Stimulated activated CD4-positive, alpha-beta T cell treated with anti-CD3 and anti-CD28 coated beads, Interleukin-2, amount 100 ng/mL, for 4 hours (primary cell): Measurements from ENCODE around the gene DGCR2.
"Not testable (repeated sequence)": the region's sequence is repeated elsewhere in the genome, so short reads cannot be mapped to it uniquely, and the experiment has no call there.

Experiments
- DNase-seq: peaks from one replicate; pipeline ENCODE4 v3.0.0-alpha.2; 2020; ENCODE audit warnings: low read depth

DGCR2 gene

DNA sequence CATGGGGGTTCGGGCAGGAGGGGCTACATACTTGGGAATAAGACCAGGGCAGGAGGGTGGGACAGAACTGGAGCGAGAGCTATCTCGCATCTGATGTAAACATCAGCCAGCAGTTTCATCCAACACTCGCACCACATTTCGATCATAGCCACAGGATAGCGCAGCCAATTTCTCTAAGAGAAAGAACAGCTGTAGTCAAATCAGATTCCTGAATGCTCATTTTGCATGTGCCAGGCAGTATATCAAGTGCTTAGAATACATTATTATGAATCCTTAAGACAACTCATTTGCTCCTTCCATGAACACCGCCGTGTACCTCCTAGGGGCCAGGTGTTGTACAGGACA, 14.5 kb downstream of the DGCR2 start:
- no peak for DNase-seq

DNA sequence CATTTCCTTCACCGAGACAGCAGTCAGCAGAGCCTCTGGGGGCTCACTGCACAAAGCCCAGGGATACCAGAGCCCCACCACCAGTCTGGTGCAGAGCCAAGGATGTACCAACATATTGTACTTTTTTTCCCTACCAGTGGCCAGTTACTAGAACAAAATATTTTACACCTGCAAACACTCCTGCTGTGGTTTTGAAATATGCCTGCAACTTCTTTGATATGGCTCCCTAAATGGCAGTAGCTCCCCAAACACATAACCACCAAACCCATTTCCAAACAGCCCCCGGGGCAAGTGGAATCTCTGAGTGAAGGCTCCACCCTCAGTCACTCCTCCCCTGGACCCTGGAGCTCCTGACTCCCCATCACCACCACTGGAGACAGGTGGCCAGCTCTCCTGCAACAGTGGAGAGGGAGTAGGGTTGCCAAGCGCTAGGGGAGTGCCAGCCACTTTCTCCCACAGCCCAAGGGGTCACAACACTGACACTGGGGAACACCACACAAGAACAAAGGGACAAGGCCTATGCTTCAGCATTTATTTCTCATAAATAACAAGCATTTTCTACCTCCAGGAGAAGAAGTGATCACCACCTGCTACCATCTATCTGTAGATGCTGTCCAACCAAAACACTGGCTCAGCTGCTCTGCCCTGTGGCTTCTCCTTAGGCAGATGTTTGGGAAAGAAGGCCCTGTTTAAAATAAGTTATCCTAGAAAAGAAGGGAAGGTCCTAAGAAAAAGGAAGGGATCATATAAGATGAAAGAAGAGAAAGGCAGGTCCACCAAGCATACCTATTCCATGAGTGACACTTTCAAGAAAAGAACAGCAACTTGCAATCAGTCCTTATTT, 15.1 kb downstream of the DGCR2 start:
- no peak for DNase-seq

- no peak for DNase-seq
Measured at GRCh38 chr22:19105867-19106802, 16.1 kb downstream of the DGCR2 start.

- DNase-seq: no peak
Measured at GRCh38 chr22:19105456-19105855, 16.8 kb downstream of the DGCR2 start.

- DNase-seq: no peak
Measured at GRCh38 chr22:19103880-19104821, 18.1 kb downstream of the DGCR2 start.

- no peak for DNase-seq
Measured at GRCh38 chr22:19098157-19098556, 24.1 kb downstream of the DGCR2 start.

- no peak for DNase-seq
Measured at GRCh38 chr22:19097518-19097917, 24.7 kb downstream of the DGCR2 start.

- DNase-seq: no peak
Measured at GRCh38 chr22:19096555-19096954, 25.7 kb downstream of the DGCR2 start.

DNA sequence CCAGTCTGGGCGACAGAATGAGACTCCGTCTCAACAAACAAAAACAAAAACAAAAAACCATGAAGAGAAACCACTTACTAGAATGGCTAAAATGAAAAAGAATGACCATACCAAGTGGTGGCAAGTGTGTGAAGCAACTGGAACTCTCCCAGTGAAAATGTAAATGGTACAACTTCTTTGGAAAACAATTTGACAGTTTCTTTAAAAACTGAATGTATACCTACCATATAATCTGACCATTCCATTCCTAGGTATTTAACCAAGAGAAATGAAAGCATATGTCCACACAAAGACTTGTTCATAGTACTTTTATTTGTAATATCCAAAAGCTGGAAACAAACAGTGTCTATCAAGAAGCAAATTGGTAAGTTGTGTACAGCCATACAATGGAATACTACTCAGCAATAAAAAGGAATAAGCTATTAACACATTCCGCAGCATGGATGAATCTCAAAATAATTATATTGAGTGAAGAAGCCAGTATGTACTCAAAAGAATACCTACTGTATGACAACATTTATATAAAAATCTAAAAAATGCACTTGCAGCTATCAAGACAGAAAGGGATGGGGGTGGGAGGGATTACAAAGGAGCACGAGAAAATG, 27.7 kb downstream of the DGCR2 start:
- no peak for DNase-seq

- no peak for DNase-seq
Measured at GRCh38 chr22:19092725-19093124, 29.5 kb downstream of the DGCR2 start.

DNA sequence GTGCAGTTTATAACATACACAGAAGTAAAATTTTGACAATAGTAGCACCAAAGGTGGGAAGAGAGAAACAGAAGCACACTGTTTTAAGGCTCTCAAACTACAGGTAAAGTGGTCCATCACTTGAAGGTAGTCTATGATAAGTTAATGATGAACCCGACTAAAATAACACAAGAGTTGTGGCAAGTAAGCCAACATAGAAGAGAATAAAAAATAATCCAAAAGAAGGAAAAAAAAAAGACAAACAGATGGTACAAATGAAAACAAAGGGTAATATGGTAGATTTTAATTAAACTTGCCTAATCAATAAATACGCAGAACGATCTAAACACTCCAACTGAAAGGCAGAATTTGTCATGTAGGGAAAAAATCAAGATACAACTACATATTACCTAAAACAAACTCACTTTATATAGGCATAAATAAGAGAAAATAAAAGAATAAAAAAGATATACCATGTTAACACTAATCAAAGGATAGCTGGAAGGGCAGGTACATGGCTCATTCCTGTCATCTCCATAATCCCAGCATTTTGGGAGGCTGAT, 31.6 kb downstream of the DGCR2 start:
- DNase-seq: no peak

DNA sequence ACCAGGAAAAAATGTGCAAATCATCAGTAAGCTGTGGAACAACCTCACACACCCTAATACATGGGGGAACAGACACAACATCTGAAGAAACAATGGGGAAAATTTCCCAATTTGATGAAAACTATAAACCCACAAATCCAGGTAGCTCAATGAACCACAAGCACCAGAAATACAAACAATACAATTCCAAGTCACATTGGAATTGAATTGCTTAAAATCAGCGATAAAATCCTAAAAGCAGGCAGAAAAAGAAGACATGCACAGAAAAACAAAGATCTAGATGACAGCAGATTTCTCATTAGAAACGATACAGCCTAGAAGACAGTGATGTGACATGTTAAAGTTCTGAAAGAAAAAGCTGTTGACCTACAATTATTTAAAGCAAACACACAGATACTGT, 32.0 kb downstream of the DGCR2 start:
- no peak for DNase-seq

DNA sequence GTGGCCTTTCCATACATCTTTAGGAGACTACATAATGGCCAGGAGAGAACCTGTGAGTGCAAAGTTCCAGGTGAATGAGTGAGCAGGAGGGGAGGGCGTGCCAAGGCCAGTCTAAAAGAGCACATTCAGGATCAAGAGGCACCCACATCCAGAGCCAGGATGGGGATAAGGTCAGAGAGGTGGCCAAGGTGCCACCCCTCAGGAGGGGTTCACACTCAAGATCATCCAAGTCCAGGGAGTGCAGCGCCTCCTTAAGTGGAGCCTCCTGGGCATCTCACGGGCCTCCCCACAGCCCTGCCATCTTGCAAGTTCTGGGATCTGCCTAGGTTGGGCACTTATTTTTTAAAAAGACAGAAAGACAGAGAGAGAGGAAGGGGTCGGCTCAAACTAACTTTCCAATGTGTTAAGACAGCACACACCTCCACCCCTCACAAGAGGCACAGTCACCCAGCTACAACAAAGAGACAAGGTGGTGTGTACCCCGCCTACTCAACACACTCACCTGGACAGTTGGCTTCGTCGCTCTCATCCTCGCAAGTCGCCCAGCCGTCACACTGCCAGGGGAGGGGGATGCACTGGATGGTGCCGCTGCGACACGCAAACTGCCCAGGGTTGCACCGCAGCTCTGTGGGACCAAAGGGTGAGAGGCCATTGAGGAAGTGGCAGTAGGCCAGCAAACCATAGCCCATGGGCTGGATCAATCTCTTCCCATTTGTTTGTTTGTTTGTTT, 33.2 kb downstream of the DGCR2 start:
- no peak for DNase-seq

DNA sequence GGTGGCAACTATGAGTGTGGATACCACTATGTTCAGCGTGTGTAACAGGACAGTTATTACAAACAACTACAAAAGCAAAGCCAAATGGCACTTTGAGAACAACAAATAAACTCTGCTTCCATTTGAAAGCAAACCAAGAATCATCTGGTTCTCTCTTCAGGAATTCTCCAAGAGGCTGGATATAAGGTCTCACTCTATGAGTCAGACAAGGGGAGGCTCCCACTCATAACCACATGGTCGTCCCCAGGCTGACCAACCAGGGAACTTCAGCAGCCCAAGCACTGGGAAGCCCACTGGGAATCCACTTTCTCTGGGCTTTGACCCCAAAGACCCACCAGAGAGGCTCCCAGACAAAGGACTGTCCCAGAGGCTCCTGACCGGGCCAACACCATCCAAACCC, 35.3 kb downstream of the DGCR2 start:
- no peak for DNase-seq

DNA sequence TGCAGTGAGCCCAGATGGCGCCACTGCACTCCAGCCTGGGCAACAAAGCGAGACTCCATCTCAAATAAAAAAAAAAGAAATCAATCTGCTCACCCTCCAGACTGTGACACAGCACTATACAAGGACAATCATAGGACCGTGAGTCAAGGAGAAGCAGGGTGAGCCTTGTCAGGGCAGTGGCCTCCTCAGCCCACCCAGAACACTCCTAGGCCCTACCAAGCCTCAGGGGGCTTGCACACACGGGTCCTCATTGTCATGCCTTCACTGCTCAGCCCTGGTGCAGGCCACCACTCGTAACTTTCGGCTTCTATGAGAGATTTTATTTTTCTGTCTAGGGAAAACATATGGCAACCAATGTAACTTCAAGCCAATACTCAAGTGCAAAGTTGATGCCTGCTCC, 35.8 kb downstream of the DGCR2 start:
- no peak for DNase-seq

- DNase-seq: no peak
Measured at GRCh38 chr22:19085233-19085718, 36.9 kb downstream of the DGCR2 start.

DNA sequence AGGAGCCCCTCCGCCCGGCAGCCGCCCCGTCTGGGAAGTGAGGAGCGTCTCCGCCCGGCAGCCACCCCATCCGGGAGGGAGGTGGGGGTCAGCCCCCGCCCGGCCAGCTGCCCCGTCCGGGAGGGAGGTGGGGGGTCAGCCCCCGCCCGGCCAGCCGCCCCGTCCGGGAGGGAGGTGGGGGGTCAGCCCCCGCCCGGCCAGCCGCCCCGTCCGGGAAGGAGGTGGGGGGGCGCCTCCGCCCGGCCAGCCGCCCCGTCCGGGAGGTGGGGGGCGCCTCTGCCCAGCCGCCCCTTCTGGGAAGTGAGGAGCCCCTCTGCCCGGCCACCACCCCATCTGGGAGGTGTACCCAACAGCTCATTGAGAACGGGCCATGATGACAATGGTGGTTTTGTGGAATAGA, 37.6 kb downstream of the DGCR2 start:
- not testable (repeated sequence) for DNase-seq

- DNase-seq: not testable (repeated sequence)
Measured at GRCh38 chr22:19084126-19084525, 38.1 kb downstream of the DGCR2 start.

GRCh38 chr22:19082793-19083192, 39.4 kb downstream of the DGCR2 start:
- no peak for DNase-seq

DNA sequence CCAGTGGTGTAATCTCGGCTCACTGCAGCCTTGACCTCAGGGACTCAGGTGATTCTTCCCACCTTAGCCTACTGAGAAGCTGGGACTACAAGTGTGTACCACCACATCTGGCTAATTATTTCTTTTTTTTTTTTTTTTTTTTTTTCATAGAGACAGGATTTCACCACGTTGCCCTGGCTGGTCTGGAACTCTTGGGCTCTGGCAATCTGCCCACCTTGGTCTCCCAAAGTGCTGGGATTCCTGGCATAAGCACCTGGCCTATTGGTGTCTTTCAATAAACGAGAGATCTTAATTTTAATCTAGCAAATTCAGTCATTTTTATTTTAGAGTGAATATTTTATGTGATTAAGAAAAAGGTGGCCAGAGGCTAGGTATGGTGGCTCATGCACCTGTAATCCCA, 40.1 kb downstream of the DGCR2 start:
- no peak for DNase-seq
